ENCODE results near the gene FMO2.

The FMO2 gene

DNA sequence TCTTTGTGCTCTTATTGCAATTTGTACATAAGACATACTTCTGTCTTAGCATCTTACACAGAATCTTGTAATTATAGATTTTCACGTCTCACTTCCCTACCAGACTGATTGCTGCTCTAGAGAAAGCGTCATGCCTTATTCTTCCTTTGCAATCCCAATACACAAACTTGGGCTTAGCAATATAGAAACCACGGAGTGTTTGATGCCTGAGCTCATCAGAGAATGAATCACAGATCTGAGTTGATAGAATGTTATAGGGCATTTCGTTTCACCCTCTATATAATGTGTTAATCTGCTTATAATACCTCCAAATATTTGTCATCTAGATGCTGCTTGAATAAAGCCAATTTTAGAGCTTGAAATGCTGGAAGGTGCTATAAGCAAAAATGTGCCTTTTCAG, 69.8 kb downstream of the FMO2 start:
- no peak overlapping the region for H2BK5ac ChIP-seq (ENCODE audit: low read depth, low read length, poor library complexity, severe bottlenecking)
- no peak overlapping the region for H3K23ac ChIP-seq (ENCODE audit: low read length in 2 of 2)
- H3K4me3 ChIP-seq (ENCODE audit: insufficient read depth in 1 of 2, low read depth in 1 of 2, low read length in 2 of 2) = no peak overlapping the region
- H3K9me3 ChIP-seq (ENCODE audit: control insufficient read depth, low read length) = no peaks in the 10 kb centered on the region
- H2BK12ac ChIP-seq (ENCODE audit: low read length in 2 of 2) = no peak overlapping the region
- H3K4ac ChIP-seq (ENCODE audit: low read depth in 1 of 2, low read length in 2 of 2) = no peak overlapping the region
- H2AK5ac ChIP-seq (ENCODE audit: low read length, severe bottlenecking) = no peak overlapping the region
- peaks cover 9% of the 10 kb centered on the region for H3K4me1 ChIP-seq (ENCODE audit: control insufficient read depth, insufficient read depth, low read depth, low read length)
- H3K36me3 ChIP-seq (ENCODE audit: control insufficient read depth in 1 of 2, insufficient read depth in 2 of 2, low read depth in 1 of 2, low read length in 2 of 2) = no peaks in the 10 kb centered on the region
- H4K91ac ChIP-seq (ENCODE audit: low read length) = no peak overlapping the region
- no peaks in the 10 kb centered on the region for H3K79me1 ChIP-seq (replicated peaks; ENCODE audit: low read length, poor library complexity, severe bottlenecking)
- no peak overlapping the region for H3K27ac ChIP-seq (ENCODE audit: low read length, poor library complexity, severe bottlenecking)
- no peak overlapping the region for H2BK15ac ChIP-seq (ENCODE audit: low read depth, poor library complexity, severe bottlenecking)
- peaks cover 0 to 41% of the 10 kb centered on the region in 2 experiments for H3K27me3 ChIP-seq (ENCODE audit: control insufficient read depth in 1 of 2, insufficient read depth in 1 of 2, low read length in 2 of 2)
- H2AFZ ChIP-seq (ENCODE audit: low read depth, low read length) = no peak overlapping the region
- DNase-seq = peak; percentile 35
- H3K14ac ChIP-seq (ENCODE audit: low read length in 2 of 2) = no peak overlapping the region
- no peak overlapping the region for H2BK120ac ChIP-seq (ENCODE audit: low read depth, low read length)
- 46% methylated on average over 1 of the region's 4 CpGs for WGBS
- H4K8ac ChIP-seq (ENCODE audit: low read length) = no peak overlapping the region
- H3K18ac ChIP-seq (ENCODE audit: low read depth in 1 of 2, low read length in 2 of 2) = no peak overlapping the region
- H3K4me2 ChIP-seq (ENCODE audit: low read length, poor library complexity, severe bottlenecking) = no peak overlapping the region
- no peak overlapping the region for H3K9ac ChIP-seq (ENCODE audit: low read length)

DNA sequence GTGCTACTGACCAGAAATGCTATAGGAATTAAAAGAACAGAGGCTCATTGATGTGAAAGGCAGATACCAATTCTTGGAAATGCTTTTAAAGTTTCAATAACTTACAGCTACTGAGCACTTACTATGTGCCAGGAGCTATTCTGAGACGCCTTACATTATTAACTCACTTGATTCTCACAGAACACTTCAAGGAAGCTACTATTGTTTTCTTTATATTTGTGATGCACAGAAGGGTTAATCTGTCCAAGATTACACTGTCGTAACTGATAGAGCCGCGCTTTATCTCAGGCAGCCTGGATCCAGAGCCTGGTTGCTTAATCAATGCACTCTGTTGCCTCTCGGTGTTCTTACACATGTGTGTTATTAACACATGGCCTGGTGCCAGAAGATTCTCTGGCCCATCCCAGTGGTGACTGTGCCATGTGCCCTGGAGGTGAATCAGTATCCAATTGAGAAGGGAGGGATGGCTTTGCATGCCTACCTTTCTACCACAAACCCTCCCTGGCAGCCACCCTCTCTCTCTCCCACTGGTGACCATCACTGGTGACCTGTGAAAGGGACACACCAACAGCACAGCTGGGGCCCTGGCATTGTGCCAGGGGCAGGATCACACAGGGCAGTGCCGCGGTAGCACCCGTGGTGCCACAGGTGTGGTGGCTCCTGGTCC, 72.0 kb downstream of the FMO2 start:
- Histone ChIP-seq H3K4ac (ENCODE audit: low read depth in 1 of 2, low read length in 2 of 2) (no peak overlapping the region), H3K9ac (ENCODE audit: low read length) (peak overlapping the region; percentile 28), H3K27ac (ENCODE audit: low read length, poor library complexity, severe bottlenecking) (no peak overlapping the region), H4K91ac (ENCODE audit: low read length) (peak overlapping the region; percentile 73), H2AFZ (ENCODE audit: low read depth, low read length) (no peak overlapping the region), H4K8ac (ENCODE audit: low read length) (no peak overlapping the region), H3K79me1 (replicated peaks; ENCODE audit: low read length, poor library complexity, severe bottlenecking) (no peaks in the 10 kb centered on the region), H3K4me1 (ENCODE audit: control insufficient read depth, insufficient read depth, low read depth, low read length) (peaks cover 4% of the 10 kb centered on the region), H3K23ac (ENCODE audit: low read length in 2 of 2) (no peak overlapping the region), H3K4me3 (ENCODE audit: insufficient read depth in 1 of 2, low read depth in 1 of 2, low read length in 2 of 2) (peak overlapping the region in 1 of 2 experiments; percentile 47), H2BK15ac (ENCODE audit: low read depth, poor library complexity, severe bottlenecking) (no peak overlapping the region), H3K9me3 (ENCODE audit: control insufficient read depth, low read length) (no peaks in the 10 kb centered on the region), H3K36me3 (ENCODE audit: control insufficient read depth in 1 of 2, insufficient read depth in 2 of 2, low read depth in 1 of 2, low read length in 2 of 2) (no peaks in the 10 kb centered on the region), H3K14ac (ENCODE audit: low read length in 2 of 2) (peak overlapping the region in 1 of 2 experiments; percentile 68), H2BK12ac (ENCODE audit: low read length in 2 of 2) (no peak overlapping the region), H3K27me3 (ENCODE audit: control insufficient read depth in 1 of 2, insufficient read depth in 1 of 2, low read length in 2 of 2) (peaks cover 0 to 33% of the 10 kb centered on the region in 2 experiments), H2AK5ac (ENCODE audit: low read length, severe bottlenecking) (no peak overlapping the region), H3K18ac (ENCODE audit: low read depth in 1 of 2, low read length in 2 of 2) (no peak overlapping the region), H2BK120ac (ENCODE audit: low read depth, low read length) (no peak overlapping the region), H3K4me2 (ENCODE audit: low read length, poor library complexity, severe bottlenecking) (no peak overlapping the region), H2BK5ac (ENCODE audit: low read depth, low read length, poor library complexity, severe bottlenecking) (no peak overlapping the region)
- WGBS = 84% methylated on average over 7 of the region's 8 CpGs
- DNase-seq = no peak

- Histone ChIP-seq H3K79me1 (replicated peaks; ENCODE audit: low read length, poor library complexity, severe bottlenecking) (no peaks in the 10 kb centered on the region), H3K36me3 (ENCODE audit: control insufficient read depth in 1 of 2, insufficient read depth in 2 of 2, low read depth in 1 of 2, low read length in 2 of 2) (no peaks in the 10 kb centered on the region), H2BK12ac (ENCODE audit: low read length in 2 of 2) (no peak overlapping the region), H2BK120ac (ENCODE audit: low read depth, low read length) (no peak overlapping the region), H2AFZ (ENCODE audit: low read depth, low read length) (no peak overlapping the region), H2AK5ac (ENCODE audit: low read length, severe bottlenecking) (no peak overlapping the region), H3K18ac (ENCODE audit: low read depth in 1 of 2, low read length in 2 of 2) (no peak overlapping the region), H3K9ac (ENCODE audit: low read length) (peak overlapping the region; percentile 6), H3K4me1 (ENCODE audit: control insufficient read depth, insufficient read depth, low read depth, low read length) (peaks cover 4% of the 10 kb centered on the region), H3K4ac (ENCODE audit: low read depth in 1 of 2, low read length in 2 of 2) (no peak overlapping the region), H2BK5ac (ENCODE audit: low read depth, low read length, poor library complexity, severe bottlenecking) (no peak overlapping the region), H3K4me2 (ENCODE audit: low read length, poor library complexity, severe bottlenecking) (no peak overlapping the region), H3K27ac (ENCODE audit: low read length, poor library complexity, severe bottlenecking) (no peak overlapping the region), H3K9me3 (ENCODE audit: control insufficient read depth, low read length) (no peaks in the 10 kb centered on the region), H3K14ac (ENCODE audit: low read length in 2 of 2) (peak overlapping the region in 1 of 2 experiments; percentile 68), H4K8ac (ENCODE audit: low read length) (no peak overlapping the region), H3K23ac (ENCODE audit: low read length in 2 of 2) (no peak overlapping the region), H4K91ac (ENCODE audit: low read length) (no peak overlapping the region), H3K27me3 (ENCODE audit: control insufficient read depth in 1 of 2, insufficient read depth in 1 of 2, low read length in 2 of 2) (peaks cover 0 to 27% of the 10 kb centered on the region in 2 experiments), H2BK15ac (ENCODE audit: low read depth, poor library complexity, severe bottlenecking) (no peak overlapping the region), H3K4me3 (ENCODE audit: insufficient read depth in 1 of 2, low read depth in 1 of 2, low read length in 2 of 2) (peak overlapping the region in 1 of 2 experiments; percentile 47)
- WGBS = 93% methylated on average over 5 of the region's 5 CpGs
- DNase-seq = no peak
Observed at GRCh38 chr1:171257607-171258076, 72.5 kb downstream of the FMO2 start.

- Histone ChIP-seq H3K36me3 (ENCODE audit: control insufficient read depth in 1 of 2, insufficient read depth in 2 of 2, low read depth in 1 of 2, low read length in 2 of 2) (no peaks in the 10 kb centered on the region), H2AK5ac (ENCODE audit: low read length, severe bottlenecking) (no peak overlapping the region), H2BK12ac (ENCODE audit: low read length in 2 of 2) (no peak overlapping the region), H4K8ac (ENCODE audit: low read length) (no peak overlapping the region), H2BK15ac (ENCODE audit: low read depth, poor library complexity, severe bottlenecking) (no peak overlapping the region), H2AFZ (ENCODE audit: low read depth, low read length) (no peak overlapping the region), H2BK5ac (ENCODE audit: low read depth, low read length, poor library complexity, severe bottlenecking) (no peak overlapping the region), H3K4me3 (ENCODE audit: insufficient read depth in 1 of 2, low read depth in 1 of 2, low read length in 2 of 2) (peak overlapping the region in 1 of 2 experiments; percentile 47), H4K91ac (ENCODE audit: low read length) (no peak overlapping the region), H3K18ac (ENCODE audit: low read depth in 1 of 2, low read length in 2 of 2) (no peak overlapping the region), H3K27me3 (ENCODE audit: control insufficient read depth in 1 of 2, insufficient read depth in 1 of 2, low read length in 2 of 2) (peaks cover 0 to 27% of the 10 kb centered on the region in 2 experiments), H3K9ac (ENCODE audit: low read length) (peak overlapping the region; percentile 55), H2BK120ac (ENCODE audit: low read depth, low read length) (no peak overlapping the region), H3K4me2 (ENCODE audit: low read length, poor library complexity, severe bottlenecking) (no peak overlapping the region), H3K79me1 (replicated peaks; ENCODE audit: low read length, poor library complexity, severe bottlenecking) (no peaks in the 10 kb centered on the region), H3K4ac (ENCODE audit: low read depth in 1 of 2, low read length in 2 of 2) (no peak overlapping the region), H3K27ac (ENCODE audit: low read length, poor library complexity, severe bottlenecking) (no peak overlapping the region), H3K4me1 (ENCODE audit: control insufficient read depth, insufficient read depth, low read depth, low read length) (peaks cover 4% of the 10 kb centered on the region), H3K9me3 (ENCODE audit: control insufficient read depth, low read length) (no peaks in the 10 kb centered on the region), H3K14ac (ENCODE audit: low read length in 2 of 2) (no peak overlapping the region), H3K23ac (ENCODE audit: low read length in 2 of 2) (no peak overlapping the region)
- WGBS = 85% methylated on average over 3 of the region's 3 CpGs
- no peak for DNase-seq
Observed at GRCh38 chr1:171258429-171258828, 73.3 kb downstream of the FMO2 start.

All from mesenchymal stem cell (in vitro differentiated cells and primary cell).